C4-2B (cell line): ENCODE results near the gene CD244.

Source experiments
- CTCF ChIP-seq: fragments of 450-650 bp; conservative IDR thresholded peaks from 2 replicates; pipeline ENCODE4 v1.5.1; 2017; ENCODE audit warnings: mild to moderate bottlenecking
- ZFX ChIP-seq: fragments of 450-650 bp; IDR thresholded peaks from 2 replicates; pipeline ENCODE4 v1.6.1; 2017

GRCh38 chr1:160827418-160827817 is 35.3 kb downstream of the CD244 start:
- TF ChIP-seq CTCF (no peak), ZFX (no peak)
